GM18499 (cell line): ENCODE data around the gene ADAMTSL4.

Experiments used
- ATAC-seq: cut with Tn5 transposase; IDR thresholded peaks from one replicate; pipeline ENCODE4 v1.9.1; 2021; ENCODE audit warnings: moderate number of reproducible peaks; ENCODE audit not compliant: insufficient read depth, unreplicated experiment

ADAMTSL4 gene

DNA sequence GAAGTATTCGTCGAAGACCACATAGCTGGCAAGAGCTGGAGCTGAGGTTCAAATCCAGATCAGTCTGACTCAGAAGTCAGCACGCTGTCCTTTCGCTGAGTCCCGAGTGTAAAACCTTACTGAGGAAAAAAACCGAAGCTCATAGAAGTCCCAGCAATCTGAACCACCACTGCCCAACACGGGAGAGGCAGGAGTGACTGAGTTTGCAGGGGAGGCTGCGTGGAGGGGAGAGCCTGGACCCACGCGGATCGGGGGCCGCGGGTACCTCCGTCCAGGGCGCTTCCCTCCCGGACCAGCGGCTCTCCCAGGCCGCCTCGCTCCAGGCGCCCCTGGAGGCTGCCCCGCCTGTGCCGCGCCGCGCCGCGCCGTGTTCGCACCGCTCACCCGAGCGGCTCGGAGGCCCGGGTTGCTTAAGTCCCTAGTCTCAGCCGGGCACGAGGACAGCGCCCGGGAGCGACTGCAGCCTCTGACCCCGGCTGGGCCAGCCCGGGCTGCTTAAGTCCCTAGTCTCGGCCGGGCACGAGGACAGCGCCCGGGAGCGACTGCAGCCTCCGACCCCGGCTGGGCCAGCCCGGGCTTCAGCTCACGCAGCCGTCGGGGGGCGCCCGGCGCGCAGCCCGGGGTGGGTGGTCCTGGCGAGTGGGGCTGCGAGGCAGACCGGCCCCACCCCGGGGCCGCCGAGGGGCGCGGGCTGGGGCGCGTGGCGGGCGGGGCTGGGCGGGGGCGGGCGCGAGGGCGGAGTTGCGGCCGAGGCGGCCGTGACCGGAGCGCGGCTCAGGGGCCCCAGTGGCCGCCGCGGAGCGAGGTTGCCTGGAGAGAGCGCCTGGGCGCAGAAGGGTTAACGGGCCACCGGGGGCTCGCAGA, at the start of gene ADAMTSL4:
ADAMTSL4 (plus strand) TSS at position 777 of the 864 bp plus-strand sequence. CDS start 2,881 bp downstream, outside the sequence.
- no peak for ATAC-seq

DNA sequence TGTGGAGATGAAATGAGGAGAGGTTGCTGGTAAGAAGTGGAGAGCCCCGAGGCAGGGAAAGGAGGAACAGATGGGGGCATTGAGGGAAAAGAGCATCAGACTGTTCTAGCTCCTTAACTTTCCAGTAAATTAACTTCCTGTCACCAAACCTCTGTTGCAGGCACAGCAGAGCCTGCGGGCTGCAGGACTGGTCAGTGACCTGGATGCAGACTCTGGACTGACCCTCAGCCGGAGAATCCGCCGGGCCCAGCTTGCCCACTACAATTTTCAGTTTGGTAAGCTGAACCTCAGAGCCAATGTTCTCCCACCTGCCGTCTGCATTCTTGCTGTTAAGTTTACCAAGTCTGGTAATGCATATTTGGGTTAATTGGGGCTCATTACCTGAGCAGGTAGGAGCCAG, 43.8 kb upstream of the ADAMTSL4 start:
- ATAC-seq = no peak

DNA sequence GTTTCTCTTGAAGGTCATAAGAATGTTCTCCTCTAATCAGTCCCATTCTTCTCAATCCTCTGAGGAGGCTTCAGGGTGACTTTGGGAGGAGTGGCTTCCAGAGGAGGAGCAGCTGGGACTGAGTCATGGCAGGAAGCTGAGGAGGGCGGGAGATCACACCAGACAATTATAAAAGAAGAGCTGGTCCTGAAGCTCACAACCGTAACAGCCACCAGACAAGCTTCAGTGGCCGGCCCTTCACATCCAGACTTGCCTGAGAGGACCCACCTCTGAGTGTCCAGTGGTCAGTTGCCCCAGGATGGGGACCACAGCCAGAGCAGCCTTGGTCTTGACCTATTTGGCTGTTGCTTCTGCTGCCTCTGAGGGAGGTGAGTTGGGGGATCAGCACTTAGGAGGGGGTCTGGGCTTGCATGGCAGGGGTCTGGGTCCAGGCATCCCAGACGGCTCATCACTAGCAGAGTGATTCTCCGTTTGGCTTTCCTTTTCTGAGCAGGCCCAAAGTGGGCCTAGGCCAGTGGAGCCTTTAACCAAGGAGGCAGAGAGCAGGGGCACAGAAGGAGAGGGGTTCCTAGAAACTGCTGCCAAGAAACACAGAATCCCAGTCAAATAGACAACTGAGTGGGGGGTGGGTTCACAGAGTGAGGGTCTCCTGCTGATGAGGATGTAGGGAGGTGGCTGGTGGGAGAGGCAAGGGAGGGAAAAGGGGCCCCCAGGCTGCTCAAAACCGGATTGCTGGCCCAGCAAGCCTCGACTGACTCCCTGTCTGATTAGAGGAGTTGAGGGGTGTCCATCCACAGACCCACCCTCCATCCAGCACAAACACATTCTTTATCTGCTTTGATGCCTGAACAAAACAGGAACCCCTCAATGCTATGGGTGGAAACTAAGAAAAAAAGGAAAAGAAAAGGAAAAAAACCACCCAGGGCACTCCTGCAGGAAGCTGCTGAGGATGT, 41.0 kb upstream of the ADAMTSL4 start, which contains the start of gene ECM1:
ECM1 (plus strand) TSS at position 198 of the 953 bp plus-strand sequence; CDS start at position 299, 101 bp downstream.
- no peak for ATAC-seq

DNA sequence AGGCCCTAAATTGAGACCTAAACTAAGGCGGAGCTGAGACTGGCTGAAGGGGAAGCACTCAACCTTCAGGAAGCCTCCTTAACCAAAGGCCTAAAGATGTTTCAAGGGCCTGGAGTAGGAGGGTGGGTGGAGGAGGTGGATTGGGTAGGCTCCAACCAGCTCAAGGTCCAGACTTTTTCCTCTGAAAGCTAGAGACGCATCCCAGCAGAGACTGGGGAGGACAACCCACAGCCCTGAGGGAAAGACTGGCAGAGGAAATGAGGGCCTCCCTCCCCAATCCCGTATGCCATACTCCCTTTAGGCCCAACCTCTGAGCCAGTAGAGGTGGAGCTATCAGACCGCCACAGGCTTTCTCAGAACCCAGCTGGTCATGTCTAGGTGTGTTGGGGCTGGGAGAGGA, 40.2 kb upstream of the ADAMTSL4 start:
- no peak for ATAC-seq

DNA sequence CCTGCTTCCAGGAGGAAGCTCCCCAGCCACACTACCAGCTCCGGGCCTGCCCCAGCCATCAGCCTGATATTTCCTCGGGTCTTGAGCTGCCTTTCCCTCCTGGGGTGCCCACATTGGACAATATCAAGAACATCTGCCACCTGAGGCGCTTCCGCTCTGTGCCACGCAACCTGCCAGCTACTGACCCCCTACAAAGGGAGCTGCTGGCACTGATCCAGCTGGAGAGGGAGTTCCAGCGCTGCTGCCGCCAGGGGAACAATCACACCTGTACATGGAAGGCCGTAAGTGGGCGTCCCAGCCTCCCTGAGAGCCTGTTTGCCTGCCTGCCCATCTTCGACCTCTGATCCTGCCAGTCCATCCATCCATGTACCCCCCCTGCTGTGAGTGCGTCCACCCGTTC, 37.7 kb upstream of the ADAMTSL4 start:
- ATAC-seq = no peak

DNA sequence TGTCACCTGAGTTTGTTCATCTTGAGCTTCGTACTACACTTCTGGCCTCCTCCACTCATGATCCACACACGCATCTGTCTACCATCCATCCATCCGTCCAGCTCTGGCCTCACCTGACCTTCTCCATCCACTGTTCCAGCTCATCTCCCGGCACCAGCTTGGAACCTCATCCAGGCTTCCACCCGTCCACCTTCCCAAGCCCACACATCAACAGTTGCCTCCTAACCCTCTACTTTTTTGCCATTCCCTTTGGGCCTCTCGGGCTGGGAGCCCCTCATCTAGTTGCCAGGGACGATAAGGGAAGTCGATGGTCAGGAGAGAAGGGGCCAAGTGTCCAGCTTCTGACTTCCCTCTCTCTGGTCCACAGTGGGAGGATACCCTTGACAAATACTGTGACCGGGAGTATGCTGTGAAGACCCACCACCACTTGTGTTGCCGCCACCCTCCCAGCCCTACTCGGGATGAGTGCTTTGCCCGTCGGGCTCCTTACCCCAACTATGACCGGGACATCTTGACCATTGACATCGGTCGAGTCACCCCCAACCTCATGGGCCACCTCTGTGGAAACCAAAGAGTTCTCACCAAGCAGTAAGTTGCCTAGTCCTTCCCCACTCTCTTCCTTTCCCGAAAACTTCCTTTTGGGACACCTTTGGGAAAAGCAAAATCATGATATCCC, 37.1 kb upstream of the ADAMTSL4 start:
- ATAC-seq = no peak

DNA sequence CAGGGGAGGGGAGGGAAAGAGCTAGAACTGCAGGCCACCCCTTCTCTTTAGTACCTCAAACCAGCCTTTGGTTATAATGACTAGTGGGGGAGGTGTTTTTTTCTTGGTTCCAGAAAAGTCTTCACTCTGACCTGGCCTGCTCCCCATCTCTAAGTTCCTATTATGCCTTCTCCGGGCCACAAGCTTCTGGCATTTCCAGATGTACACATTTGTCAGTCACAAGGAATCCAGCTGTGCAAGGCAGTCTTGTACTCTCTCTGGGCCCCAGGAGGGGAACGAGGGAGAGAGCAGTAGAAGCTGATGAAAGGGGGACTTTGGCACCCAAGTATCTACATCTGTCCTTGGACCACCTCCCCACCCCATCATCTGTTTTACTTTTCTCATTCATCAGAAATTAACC, 36.4 kb upstream of the ADAMTSL4 start:
- no peak for ATAC-seq

DNA sequence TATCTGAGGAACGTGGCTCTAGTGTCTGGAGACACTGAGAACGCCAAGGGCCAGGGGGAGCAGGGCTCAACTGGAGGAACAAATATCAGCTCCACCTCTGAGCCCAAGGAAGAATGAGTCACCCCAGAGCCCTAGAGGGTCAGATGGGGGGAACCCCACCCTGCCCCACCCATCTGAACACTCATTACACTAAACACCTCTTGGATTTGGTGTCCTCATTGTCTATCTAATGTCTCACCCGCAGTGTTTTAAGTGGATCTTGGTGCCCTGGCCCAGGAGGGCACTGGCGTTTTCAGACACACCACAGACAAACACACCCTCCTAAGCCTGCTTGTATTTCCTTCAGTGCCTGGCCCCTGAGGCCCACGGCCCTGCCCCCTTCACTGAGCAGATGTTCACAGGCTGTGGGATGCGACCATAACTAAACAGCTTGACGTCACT, 35.8 kb upstream of the ADAMTSL4 start:
- no peak for ATAC-seq

DNA sequence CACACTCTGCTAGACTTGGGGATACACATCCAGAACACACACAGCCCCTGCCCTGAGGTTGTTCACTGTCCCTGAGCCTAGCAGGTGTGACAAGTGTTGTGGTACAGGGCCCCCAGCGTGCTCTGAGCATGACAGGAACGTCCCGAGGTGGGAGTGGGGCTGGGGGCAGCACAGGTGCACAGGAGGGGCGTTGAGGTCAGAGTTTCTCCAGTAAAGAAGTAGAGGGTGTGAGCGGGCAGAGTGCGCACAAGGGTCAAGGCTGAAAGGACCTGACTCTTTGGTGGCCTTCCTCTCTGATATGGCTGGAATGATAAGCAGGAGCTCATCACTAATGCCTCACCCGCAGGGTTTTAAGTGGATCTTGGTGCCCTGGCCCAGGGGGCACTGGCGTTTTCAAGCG, 34.9 kb upstream of the ADAMTSL4 start:
- no peak for ATAC-seq

DNA sequence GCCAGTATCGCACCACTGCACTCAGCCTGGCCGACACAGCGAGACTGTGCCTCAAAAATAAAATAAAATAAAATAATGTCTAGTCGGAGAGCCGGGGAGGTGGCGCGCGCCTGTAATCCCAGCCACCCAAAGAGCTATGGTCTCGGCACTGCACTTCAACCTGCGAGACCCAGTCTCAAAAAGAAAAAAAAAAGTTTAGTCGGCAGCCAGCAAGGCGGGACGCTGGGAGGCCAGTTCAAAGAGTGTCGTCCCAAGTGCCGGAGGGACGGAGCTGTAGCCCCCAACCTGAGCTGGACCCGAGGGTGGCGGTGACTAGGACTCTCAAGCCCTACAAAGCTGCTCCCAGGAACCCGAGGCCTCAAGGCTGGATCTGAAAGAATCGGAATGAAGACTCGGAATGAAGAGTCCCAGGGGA, 34.3 kb upstream of the ADAMTSL4 start:
- ATAC-seq = no peak

DNA sequence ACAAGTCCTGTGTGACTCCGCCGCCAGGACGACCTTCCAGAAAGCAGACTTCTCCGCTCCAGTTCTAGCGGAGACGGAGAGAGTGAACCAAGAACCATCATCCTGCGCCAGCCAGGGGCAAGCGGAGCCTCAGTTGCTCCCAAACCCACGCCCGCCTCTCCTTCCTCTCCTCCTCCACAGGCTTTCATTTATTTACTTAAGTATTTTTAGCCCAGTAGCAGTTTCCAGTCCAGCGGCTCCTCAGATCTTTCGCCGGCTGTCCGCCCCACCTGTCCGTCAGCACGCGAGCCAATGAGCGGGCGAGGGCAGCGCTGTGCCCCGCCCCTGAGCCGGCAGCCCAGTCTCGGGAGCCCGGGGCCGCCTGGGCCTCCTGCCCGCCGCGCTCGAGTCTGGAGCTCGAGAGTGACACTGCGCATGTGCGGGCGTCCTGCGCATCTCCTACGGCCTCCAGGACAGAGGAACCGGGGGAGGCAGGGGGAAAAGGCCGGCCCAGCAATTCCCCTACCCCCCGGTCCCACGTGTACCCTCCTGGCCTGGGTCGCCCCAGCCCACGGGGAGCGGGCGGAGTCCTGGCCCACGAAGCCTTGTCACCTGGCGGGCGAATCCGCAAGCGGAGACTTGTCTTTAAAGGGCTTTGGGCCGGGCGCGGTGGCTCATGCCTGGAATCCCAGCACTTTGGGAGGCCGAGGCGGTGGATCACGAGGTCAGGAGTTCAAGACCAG, 33.7 kb upstream of the ADAMTSL4 start, which contains the start of gene FALEC:
FALEC (plus strand) TSS at position 425 of the 722 bp plus-strand sequence.
- peak; percentile 68 for ATAC-seq

DNA sequence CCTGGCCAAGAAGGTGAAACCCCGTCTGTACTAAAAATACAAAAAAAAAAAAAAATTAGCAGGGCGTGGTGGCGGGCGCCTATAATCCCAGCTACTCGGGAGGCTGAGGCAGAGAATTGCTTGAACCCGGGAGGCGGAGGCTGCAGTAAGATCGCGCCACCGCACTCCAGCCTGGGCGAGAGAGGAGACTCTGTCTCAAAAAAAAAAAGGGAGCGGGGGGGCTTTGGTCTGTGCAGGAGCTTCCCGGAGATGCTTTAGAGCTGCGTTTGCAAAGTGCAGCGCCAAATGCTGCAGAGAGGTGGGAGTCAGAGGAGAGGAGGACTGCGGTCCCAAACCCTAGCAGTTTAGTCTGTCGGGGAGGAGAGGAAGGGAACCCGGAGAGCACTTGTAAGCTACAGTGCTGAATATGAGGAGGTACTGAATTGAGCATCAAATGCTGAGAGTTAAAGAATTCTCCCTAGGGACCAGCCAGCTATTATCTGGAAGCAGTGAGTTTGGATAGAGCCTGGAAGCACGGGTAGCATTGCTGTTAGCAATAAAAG, 33.1 kb upstream of the ADAMTSL4 start:
- ATAC-seq = no peak

DNA sequence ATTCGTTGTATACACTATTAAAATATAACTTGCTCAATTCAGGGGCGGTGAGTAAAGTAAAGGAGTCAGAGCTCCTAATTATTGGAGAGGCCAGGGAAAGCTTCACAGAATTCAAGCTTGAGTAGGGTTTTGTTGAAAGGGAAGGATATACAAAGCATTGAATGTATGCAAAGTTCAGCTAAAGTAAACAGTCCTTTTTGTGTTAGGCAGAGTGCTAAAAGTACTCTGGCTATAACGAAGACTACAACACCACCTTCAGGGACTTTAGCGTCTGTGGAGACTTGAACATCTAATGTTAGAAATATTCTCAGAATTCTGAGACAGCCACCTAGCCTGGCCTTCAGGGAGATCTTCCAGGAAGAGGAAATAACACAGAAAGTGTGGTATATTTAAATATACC, 32.6 kb upstream of the ADAMTSL4 start:
- no peak for ATAC-seq

DNA sequence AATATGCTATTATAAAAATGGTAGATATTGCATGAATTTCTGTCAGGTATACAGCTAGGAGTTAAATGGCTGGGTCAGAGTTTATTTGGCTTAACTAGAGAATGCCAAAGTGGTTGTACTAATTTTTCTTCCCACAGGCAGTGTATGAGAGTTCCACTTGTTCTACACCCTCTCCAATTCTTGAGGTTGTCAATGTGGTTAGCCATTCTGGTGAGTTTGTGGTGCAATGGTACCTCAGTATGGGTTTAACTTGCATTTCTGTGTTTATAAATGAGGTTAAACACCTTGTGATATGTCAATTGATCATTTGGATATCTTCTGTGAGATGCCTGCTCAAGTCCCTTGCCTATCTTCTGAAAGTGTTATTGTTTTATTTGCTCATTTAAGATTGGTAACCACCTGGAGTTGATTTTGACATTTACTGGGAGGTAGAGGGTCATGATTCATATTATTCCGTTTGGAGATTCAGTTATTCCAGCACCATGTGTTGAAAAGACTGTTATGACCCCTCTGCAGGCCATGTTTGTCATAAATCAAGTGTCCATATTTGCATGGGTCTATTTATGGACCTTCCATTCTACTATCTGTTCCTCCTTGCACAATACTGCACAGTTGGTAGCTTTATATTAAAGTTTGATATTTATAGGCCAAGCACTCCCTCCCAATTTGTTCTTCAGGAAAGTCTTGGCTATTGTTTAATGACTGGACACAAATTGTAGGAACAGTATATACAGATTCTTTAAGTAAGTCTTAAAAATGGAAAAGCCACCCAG, 27.8 kb upstream of the ADAMTSL4 start:
- ATAC-seq = no peak

DNA sequence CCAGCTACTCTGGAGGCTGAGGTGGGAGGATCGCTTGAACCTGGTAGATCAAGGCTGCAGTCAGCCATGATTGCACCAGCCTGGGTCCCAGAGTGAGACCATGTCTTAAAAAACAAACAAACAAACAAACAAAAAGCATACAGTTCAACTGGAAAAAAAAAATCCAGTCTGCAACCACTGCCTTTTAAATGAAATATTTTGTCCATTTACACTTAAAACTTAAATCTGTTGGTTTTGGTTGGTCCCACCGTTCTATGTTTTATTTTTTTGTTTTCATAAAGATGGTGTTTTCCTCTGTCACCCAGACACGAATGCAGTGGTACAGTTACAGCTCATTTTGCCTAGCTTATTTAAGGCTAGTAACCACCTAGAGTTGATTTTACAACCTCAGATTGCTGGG, 23.9 kb upstream of the ADAMTSL4 start:
- no peak for ATAC-seq

DNA sequence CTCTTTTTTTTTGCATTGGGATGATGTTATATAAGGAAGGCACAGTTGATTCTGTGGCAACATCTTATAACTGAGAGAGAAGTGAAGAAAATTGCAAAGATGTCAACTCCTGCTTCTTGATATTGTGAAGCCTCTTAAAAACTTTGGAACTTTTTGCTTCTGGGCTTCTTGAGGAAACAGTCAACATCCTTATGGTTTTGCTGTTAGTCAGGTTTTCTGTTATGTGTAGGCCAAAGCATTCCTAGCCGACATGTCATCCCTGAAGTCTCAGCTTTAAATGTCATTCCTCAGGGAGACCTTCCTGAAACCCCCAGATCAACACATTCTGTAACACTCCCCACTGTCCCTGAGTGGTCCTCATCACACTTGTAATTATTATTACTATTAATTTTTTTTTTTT, 21.0 kb upstream of the ADAMTSL4 start:
- no peak for ATAC-seq

DNA sequence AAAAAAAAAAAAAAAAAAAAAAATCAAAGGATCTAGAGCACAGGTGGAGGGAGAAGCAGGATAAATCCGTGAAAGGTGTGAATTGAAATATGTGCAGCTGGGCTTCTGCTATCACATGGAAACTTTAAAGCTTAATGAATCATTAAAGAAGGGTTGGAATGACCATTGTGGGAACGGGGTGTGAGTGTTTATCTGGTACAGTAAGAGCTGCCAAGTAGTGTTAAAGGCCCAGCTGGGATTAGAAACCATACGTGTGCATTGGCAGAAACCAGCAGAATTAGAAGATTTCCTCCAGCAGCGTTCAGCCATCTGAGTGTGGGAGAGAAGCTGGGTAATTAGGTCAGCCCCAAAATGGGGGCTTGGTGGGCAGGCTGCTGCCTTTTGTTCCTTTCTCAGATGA, 20.2 kb upstream of the ADAMTSL4 start:
- ATAC-seq = no peak

DNA sequence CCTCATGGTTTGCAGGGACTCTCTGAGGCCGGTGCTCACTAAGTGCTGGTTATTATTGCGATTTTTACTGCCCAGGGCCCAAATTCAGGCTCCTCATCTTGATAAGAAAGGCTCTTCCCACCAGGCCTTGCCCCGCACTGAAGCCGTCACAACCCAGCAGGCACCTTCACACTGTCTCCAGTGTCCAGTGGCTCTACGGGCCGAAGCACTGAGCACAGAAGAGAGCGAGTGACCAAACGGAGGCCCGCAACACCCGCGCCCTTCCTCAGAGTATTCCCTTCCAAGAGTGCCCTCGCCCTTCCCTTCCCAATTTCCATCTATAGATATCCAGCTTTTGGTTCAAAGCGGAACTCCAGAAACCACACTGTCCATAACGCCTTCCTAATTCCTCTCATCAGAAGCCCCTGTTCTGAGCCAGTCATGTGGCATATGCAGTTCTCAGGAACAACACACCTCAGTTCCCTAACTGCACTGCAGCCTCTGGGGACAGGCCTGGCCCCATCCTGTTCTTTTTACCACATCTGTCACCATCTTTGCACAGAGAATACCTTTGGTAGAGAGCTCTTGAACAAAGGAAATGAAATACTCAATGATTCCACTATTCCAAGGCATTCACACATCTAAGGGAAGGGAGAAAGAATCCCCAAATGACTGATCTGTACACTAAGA, 18.6 kb upstream of the ADAMTSL4 start:
- ATAC-seq = no peak
